Type B pancreatic cell (in vitro differentiated cells): ENCODE results near the gene MVB12B. TPM values are rescaled to one million over a fixed set of nuclear protein-coding genes. Genes with fewer than 3 reads are reported as not detected.

Experiments
- DNase-seq: peaks from one replicate; pipeline ENCODE4 v3.0.0; 2021; ENCODE audit warnings: mixed read lengths; ENCODE audit not compliant: unreplicated experiment; ENCODE audit errors: extremely low spot score
- H3K27ac Mint-ChIP-seq: 2 replicates; pipeline ENCODE4 v1.8.0; 2021; ENCODE audit warnings: mild to moderate bottlenecking, mixed read lengths
- H3K27me3 Mint-ChIP-seq: 2 replicates; pipeline ENCODE4 v1.8.0; 2021; ENCODE audit warnings: mixed read lengths
- H3K36me3 Mint-ChIP-seq: 2 replicates; pipeline ENCODE4 v1.8.0; 2021; ENCODE audit warnings: mixed read lengths
- H3K4me1 Mint-ChIP-seq: one replicate; pipeline ENCODE4 v1.8.0; 2021; ENCODE audit warnings: mixed read lengths; ENCODE audit not compliant: unreplicated experiment
- H3K4me3 Mint-ChIP-seq: 2 replicates; pipeline ENCODE4 v1.8.0; 2021; ENCODE audit warnings: mild to moderate bottlenecking, mixed read lengths
- H3K9me3 Mint-ChIP-seq: 2 replicates; pipeline ENCODE4 v1.8.0; 2021; ENCODE audit warnings: mixed read lengths
- total RNA-seq: library from RNA; stranded (reverse); gene quantifications from 2 replicates; pipeline ENCODE4 v1.2.1, GENCODE V29; 2021; ENCODE audit warnings: low replicate concordance
- TF ChIP-seq, protein P1 (sequence below): fragments of 200-600 bp; sonication (generic); conservative IDR thresholded peaks from 2 replicates; pipeline ENCODE4 v1.5.0; 2021; ENCODE audit warnings: antibody characterized with exemption, mild to moderate bottlenecking

The MVB12B gene
- total RNA-seq, 1 donor from 2014 or later, result 26.1 TPM

DNA sequence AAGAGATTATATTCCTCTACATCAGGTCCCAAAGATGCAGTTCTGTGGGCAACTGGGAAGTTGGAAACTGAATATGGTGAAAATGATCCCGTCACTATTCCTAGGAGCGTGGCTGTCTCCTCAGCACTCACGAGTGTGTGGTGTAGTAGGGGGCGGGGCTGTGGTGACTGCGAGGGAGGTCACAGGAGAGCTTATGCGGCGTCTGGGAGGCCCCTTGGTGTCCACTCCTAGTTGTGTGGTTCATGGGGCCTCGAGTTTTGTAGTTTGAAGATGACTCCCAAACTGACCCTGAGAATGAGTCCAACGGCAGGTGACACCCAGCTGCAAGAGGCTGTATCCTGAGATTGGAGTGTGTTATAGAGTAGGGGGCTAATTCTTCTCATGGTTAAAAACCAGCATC is 68.2 kb downstream of the MVB12B start:
- Mint-ChIP-seq H3K27ac (no peak overlapping the region), H3K27me3 (no peaks in the 10 kb centered on the region), H3K4me3 (no peak overlapping the region), H3K4me1 (peaks cover 15% of the 10 kb centered on the region), H3K36me3 (peaks cover 17% of the 10 kb centered on the region), H3K9me3 (no peaks in the 10 kb centered on the region)
- no peak for DNase-seq
- TF ChIP-seq, protein P1, sequence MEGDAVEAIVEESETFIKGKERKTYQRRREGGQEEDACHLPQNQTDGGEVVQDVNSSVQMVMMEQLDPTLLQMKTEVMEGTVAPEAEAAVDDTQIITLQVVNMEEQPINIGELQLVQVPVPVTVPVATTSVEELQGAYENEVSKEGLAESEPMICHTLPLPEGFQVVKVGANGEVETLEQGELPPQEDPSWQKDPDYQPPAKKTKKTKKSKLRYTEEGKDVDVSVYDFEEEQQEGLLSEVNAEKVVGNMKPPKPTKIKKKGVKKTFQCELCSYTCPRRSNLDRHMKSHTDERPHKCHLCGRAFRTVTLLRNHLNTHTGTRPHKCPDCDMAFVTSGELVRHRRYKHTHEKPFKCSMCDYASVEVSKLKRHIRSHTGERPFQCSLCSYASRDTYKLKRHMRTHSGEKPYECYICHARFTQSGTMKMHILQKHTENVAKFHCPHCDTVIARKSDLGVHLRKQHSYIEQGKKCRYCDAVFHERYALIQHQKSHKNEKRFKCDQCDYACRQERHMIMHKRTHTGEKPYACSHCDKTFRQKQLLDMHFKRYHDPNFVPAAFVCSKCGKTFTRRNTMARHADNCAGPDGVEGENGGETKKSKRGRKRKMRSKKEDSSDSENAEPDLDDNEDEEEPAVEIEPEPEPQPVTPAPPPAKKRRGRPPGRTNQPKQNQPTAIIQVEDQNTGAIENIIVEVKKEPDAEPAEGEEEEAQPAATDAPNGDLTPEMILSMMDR, result no peak

DNA sequence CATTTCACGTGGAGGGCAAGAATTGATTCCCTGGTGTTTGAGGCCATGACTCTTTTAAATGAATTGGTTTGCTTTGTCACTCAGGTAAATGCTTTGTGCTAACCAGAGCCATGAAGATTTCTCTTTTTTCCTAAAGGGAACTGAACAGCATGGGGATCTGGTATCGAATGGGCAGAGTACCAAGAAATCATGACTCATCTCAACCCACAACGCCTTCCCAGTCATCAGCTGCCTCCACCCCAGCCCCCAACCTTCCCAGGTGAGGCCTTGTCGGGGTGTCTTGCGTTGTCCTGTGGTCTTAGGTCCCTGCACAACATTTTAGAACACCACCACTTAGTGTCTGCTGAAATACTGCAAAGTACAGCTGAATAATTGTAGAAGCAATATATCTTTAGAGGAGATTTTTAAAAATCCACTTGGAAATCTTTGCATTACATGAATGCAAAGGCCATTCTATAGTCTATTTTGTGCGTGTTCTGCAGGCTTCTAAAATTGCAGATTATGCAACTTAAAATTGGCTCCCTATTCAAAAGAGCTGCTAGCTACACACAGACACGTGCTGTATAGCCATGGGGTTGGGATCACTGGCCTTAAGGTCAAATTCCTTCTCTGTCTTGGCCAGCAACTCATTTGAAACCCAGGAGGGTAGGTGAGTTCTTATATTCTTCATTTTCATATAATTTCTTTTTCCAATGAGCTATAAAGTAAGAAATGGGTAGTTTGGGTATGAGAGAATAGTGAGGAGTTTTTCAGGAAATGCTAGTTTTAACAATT is 69.0 kb downstream of the MVB12B start:
- no peak for DNase-seq
- no peaks in the 10 kb centered on the region for H3K9me3 Mint-ChIP-seq
- TF ChIP-seq, protein P1, result no peak

DNA sequence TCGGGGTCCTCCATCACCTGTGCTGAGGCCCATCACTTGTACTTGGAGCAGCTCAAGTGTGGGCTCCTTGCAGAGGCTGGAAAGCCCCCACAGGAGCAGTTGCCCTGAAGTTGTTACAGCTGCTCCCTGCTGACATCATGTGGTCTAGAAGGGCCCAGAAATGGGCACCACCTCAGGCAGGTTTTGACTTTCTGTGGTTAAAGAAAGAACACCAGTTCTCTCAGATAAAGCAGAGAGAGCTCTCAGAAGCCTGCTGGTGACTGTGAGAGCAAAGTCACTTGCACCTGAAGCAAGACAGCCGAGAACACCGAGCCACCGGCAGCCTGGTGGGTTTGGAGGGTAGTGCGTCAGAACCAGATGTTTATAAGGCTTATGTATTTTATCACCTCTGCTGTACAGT is 70.4 kb downstream of the MVB12B start:
- H3K4me1 Mint-ChIP-seq, result peaks cover 15% of the 10 kb centered on the region
- H3K36me3 Mint-ChIP-seq, result peaks cover 16% of the 10 kb centered on the region
- TF ChIP-seq, protein P1, result peak; percentile 48
- H3K27me3 Mint-ChIP-seq, result no peaks in the 10 kb centered on the region
- H3K9me3 Mint-ChIP-seq, result no peaks in the 10 kb centered on the region
- H3K27ac Mint-ChIP-seq, result no peak overlapping the region
- H3K4me3 Mint-ChIP-seq, result no peak overlapping the region
- DNase-seq, result no peak

More for the DNA sequence above, 69.0 kb downstream of the MVB12B start:
- H3K27ac Mint-ChIP-seq, result no peak overlapping the region
- no peaks in the 10 kb centered on the region for H3K27me3 Mint-ChIP-seq
- peaks cover 16% of the 10 kb centered on the region for H3K36me3 Mint-ChIP-seq
- no peak overlapping the region for H3K4me3 Mint-ChIP-seq
- H3K4me1 Mint-ChIP-seq, result peaks cover 11% of the 10 kb centered on the region

DNA sequence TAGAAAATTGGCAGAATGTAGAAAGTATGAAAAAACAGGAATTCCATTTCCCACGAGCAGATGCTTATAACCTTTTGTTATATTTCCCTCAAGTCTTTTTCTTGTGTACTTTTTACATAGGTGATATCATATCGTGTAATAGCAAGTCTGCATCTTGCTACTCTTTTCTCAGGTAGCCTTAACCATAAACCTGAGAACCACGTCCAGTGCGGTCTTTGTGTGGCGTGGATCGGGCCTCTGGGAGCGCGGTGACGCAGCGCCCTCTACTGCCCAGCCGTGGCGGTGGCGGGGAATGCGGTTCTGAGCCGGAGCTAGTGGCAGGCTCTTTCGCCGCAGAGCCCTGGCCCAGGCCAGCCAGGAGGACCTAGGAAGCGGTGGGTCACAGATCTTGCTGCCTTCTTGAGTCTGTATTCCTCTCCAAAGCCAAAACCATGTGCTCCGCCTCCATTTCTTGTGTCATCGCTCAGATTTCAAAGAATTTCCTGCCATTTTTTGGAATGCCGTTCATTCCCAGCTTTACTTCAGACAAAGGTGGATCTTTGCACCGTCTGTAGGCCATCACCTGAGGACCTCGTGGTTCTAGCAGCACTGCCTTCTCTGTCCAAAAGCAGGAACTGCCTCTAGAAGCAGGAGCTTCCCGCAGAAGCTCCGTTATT is 71.9 kb downstream of the MVB12B start:
- H3K4me1 Mint-ChIP-seq, result peaks cover 17% of the 10 kb centered on the region
- no peaks in the 10 kb centered on the region for H3K9me3 Mint-ChIP-seq
- H3K27ac Mint-ChIP-seq, result peak overlapping the region; percentile 51
- H3K36me3 Mint-ChIP-seq, result peaks cover 17% of the 10 kb centered on the region
- no peaks in the 10 kb centered on the region for H3K27me3 Mint-ChIP-seq
- peak; percentile 88 for DNase-seq
- TF ChIP-seq, protein P1, result peak; percentile 100
- no peak overlapping the region for H3K4me3 Mint-ChIP-seq

DNA sequence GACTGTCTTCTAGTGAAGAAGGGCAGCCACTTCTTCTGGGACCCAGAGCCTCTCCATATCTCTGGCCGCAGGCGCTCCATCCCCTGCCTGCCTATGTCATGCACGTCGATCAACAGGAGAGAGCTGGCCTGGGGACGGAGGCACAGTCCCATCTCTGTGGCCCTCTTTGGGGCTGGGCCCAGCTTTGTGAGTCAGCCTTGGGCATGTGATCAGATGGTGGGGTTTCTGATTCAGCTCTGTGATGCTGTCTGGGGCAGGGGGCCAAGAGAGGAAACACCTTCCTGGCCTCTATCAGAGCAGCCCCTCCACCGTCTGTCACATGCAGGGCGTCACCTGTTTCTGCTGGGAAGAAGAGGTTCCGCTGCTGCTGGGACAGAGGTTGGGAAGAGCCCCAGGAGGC is 72.6 kb downstream of the MVB12B start:
- H3K4me1 Mint-ChIP-seq, result peaks cover 19% of the 10 kb centered on the region
- no peak overlapping the region for H3K4me3 Mint-ChIP-seq
- H3K9me3 Mint-ChIP-seq, result no peaks in the 10 kb centered on the region
- H3K36me3 Mint-ChIP-seq, result peaks cover 18% of the 10 kb centered on the region
- no peak for DNase-seq
- H3K27me3 Mint-ChIP-seq, result no peaks in the 10 kb centered on the region
- H3K27ac Mint-ChIP-seq, result no peak overlapping the region
- TF ChIP-seq, protein P1, result no peak
